Ovary (tissue), 9 donors: ENCODE results near the gene ZNF541. TPM values are rescaled to one million over a fixed set of nuclear protein-coding genes. Genes with fewer than 3 reads are reported as not detected.
"Not testable (repeated sequence)": the region's sequence is repeated elsewhere in the genome, so short reads cannot be mapped to it uniquely, and the experiment has no call there.

Experiments used
- DNase-seq, 5 donors: peaks; one replicate each; pipeline ENCODE4 v3.0.0-alpha.2; 2019 to 2020
- H3K27ac ChIP-seq, 2 donors: fragments of 200-600 bp; one replicate each; pipeline versions ENCODE4 v1.5.1 to v1.8.0; 2019 to 2022
- H3K27me3 ChIP-seq: fragments of 200-600 bp; one replicate; pipeline ENCODE4 v1.8.0; 2022
- H3K36me3 ChIP-seq: fragments of 200-600 bp; sonication (generic); one replicate; pipeline ENCODE4 v1.5.1; 2019
- H3K4me1 ChIP-seq: one replicate; pipeline ENCODE4 v1.8.1; 2013; ENCODE audit warnings: mild to moderate bottlenecking, moderate library complexity; ENCODE audit not compliant: insufficient read depth
- H3K4me3 ChIP-seq: fragments of 200-600 bp; sonication (generic); one replicate; pipeline ENCODE4 v1.5.1; 2017
- H3K9me3 ChIP-seq, 2 donors: fragments of 200-600 bp in 1 of 2; sonication (generic) in 1 of 2; one replicate each; pipeline versions ENCODE4 v1.5.1 to v1.8.1; 2013 to 2019; ENCODE audit warnings: mild to moderate bottlenecking in 1 of 2, moderate library complexity in 1 of 2
- EP300 ChIP-seq: sonication (generic); formaldehyde crosslinking; IDR thresholded peaks from one replicate; pipeline ENCODE4 v1.6.1; 2017; ENCODE audit warnings: antibody characterized with exemption
- POLR2A ChIP-seq: fragments of 450-650 bp; IDR thresholded peaks from one replicate; pipeline ENCODE4 v1.6.1; 2017; ENCODE audit warnings: antibody characterized with exemption, mild to moderate bottlenecking, moderate library complexity
- WGBS, 3 donors: extraction: QIAGEN DNeasy Blood & Tissue Kit in 1 of 3; methylation state at CpG; one replicate each; pipeline versions ENCODE4 v1.1.5 to v1.1.7; 2013 to 2017; 5-methylcytosine and 5-hydroxymethylcytosine counted together
- intact Hi-C, 4 donors: fragments of 100-400 bp; cut with DNase I; formaldehyde crosslinking; loops; one replicate each; pipeline versions ENCODE4 v1.11.0 to v1.15.1; 2022 to 2023
- polyA plus RNA-seq, 2 donors: library from polyadenylated mRNA; stranded (reverse); fragments of 200-250 nt in 1 of 2; fragments of 350-450 nt in 1 of 2; fragmentation: Illumina TruSeq in 1 of 2; extraction: RNeasy Lipid Tissue Mini Kit (QIAGEN cat#74804) in 1 of 2; gene quantifications; one replicate each; pipeline ENCODE4 v1.2.3, GENCODE V29; 2013 to 2014
- total RNA-seq, 7 donors: library from RNA; depleted of rRNA in 2 of 7; stranded (reverse); fragments of >200 nt in 2 of 7; fragmentation: NEBNext Ultra II Directional in 3 of 7; extraction: Animal tissue kit (Norgen Biotek cat#: 25700) in 3 of 7; gene quantifications; one replicate each; pipeline versions ENCODE4 v1.1.0 to v1.2.4, GENCODE V29; 2016 to 2023
- TF ChIP-seq, protein P1 (sequence below), 3 donors: fragments of 450-650 bp in 2 of 3; fragments of 200-600 bp in 1 of 3; IDR thresholded peaks; one replicate each; pipeline versions ENCODE4 v1.5.1 to v1.8.0; 2016 to 2022; ENCODE audit warnings: antibody characterized with exemption in 3 of 3, mild to moderate bottlenecking in 1 of 3
- donor health status: DM: no; HTN: no; CAD: no; lungs with moderate emphysema.
- donor health status: DM: no; HTN: no; CAD: no.
- donor health status: Bipolar disorder and iron deficiency.
- donor health status: DM: yes; HTN: yes; CAD: no.
- donor health status: DM: no; HTN: no; CAD: no.
- donor health status: DM: yes; HTN: yes; CAD: no.

Gene ZNF541
- total and polyA plus RNA-seq, 9 donors, result 0.62 to 2.5 (median 1.5) TPM

DNA sequence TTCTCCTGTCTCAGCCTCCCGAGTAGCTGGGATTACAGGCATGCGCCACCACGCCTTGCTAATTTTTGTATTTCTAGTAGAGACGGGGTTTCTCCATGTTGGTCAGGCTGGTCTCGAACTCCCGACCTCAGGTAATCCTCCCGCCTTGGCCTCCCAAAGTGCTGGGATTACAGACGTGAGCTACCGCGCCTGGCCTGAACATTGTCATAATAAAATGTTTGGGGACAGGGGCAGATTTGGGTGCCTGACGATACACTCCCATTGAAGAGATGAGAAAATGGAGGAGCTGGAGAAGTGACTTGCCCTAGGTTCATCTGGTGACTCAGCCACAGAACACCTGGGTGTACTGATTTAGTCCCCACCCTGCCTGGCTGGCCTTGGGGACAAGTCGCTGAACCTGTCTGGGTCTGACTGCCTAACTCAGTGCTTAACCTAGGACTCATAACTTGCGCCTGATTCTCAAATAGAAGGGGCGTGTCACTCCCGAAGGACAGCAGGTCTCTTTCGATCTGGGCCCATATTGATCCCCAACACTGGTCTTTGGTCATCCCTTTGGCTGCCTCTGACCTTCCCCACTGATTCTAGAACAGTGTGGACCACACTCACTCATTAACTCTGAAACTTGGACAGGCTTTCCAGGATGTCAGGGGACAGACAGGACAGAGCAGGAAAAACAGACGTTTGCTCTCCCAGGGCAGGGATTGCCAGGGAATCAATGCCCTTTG lies 28.4 kb upstream of the ZNF541 start:
- WGBS, 3 donors, result 66 to 77% (median 72%) methylated on average over 17 of the region's 17 CpGs
- no peaks in the 10 kb centered on the region for H3K36me3 ChIP-seq
- peaks cover 2% of the 10 kb centered on the region for H3K4me1 ChIP-seq
- no peak for DNase-seq
- no peak overlapping the region for H3K27ac ChIP-seq
- intact Hi-C loops, result loop anchor here in 2 of 4 donors (10.0 kb wide), 2 partner anchors 63 to 87 kb away; partner anchors contain the start of gene NAPA (in 2 of the 2)
- no peaks in the 10 kb centered on the region for H3K9me3 ChIP-seq
- no peak for TF ChIP-seq EP300
- TF ChIP-seq, protein P1, sequence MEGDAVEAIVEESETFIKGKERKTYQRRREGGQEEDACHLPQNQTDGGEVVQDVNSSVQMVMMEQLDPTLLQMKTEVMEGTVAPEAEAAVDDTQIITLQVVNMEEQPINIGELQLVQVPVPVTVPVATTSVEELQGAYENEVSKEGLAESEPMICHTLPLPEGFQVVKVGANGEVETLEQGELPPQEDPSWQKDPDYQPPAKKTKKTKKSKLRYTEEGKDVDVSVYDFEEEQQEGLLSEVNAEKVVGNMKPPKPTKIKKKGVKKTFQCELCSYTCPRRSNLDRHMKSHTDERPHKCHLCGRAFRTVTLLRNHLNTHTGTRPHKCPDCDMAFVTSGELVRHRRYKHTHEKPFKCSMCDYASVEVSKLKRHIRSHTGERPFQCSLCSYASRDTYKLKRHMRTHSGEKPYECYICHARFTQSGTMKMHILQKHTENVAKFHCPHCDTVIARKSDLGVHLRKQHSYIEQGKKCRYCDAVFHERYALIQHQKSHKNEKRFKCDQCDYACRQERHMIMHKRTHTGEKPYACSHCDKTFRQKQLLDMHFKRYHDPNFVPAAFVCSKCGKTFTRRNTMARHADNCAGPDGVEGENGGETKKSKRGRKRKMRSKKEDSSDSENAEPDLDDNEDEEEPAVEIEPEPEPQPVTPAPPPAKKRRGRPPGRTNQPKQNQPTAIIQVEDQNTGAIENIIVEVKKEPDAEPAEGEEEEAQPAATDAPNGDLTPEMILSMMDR (IDR thresholded peaks at IDR 0.05), result no peak
- TF ChIP-seq POLR2A, result no peak
- peak overlapping the region; percentile 55 for H3K4me3 ChIP-seq
- H3K27me3 ChIP-seq, result no peaks in the 10 kb centered on the region

DNA sequence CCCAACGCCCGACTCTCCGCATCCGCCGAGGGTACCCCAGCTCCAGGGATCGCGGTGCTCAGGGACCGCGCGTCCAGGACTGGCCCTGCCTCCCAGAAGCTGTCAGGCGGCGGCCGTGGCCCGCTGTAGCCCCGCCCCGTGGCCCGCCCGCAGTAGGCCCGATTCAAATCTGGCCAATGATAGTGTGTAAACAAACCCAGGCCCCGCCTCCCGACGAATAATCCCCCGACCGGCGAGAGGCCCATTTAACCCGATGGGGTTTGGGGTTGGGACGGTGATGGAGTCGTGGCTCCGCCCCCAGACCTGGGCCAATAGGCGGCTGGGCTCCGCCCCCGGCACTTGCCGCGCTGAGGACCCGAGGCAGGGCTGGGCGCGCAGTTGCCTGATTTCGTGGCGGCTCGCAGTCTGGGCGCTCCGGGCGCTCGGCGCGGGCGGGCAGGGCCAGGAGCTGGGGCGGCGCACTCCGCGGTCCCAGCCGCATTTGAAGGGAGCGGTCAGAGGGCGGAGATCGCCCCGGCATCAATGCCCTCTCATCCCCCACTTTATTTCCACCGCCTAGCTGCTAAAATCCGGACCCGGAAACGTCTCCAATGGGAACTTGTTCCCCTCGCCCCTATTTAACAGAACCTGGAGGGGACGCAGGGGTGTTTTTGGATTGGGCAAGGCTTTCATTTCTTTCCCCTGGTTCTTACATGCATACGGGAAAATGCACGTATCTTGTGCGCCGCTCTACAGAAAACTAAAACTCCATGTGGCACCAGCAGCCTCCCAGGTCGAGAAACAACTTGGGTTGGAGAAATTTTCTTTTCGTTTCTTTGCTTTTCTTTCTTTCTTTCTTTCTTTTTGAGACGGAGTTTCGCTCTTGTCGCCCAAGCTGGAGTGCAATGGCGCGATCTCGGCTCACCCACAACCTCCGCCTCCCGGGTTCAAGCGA lies 27.6 kb upstream of the ZNF541 start:
- intact Hi-C loops, result loop anchor here in 2 of 4 donors (10.0 kb wide), 2 partner anchors 64 to 86 kb away; partner anchors contain the start of gene NAPA (in 2 of the 2)
- TF ChIP-seq POLR2A (peak; percentile 68), EP300 (no peak)
- TF ChIP-seq, protein P1 (IDR thresholded peaks at IDR 0.05), result peak in 1 of 3 donors; percentile 6
- peak overlapping the region; percentile 55 for H3K4me3 ChIP-seq
- H3K9me3 ChIP-seq, result no peaks in the 10 kb centered on the region
- H3K36me3 ChIP-seq, result no peaks in the 10 kb centered on the region
- peak overlapping the region; percentile 64 to 68 for H3K27ac ChIP-seq
- peak; percentile 99 to 100 (median 99) for DNase-seq
- no peaks in the 10 kb centered on the region for H3K27me3 ChIP-seq
- WGBS, 3 donors, result 3 to 5% (median 3%) methylated on average over 59 to 77 of the region's 77 CpGs
- peaks cover 2% of the 10 kb centered on the region for H3K4me1 ChIP-seq

DNA sequence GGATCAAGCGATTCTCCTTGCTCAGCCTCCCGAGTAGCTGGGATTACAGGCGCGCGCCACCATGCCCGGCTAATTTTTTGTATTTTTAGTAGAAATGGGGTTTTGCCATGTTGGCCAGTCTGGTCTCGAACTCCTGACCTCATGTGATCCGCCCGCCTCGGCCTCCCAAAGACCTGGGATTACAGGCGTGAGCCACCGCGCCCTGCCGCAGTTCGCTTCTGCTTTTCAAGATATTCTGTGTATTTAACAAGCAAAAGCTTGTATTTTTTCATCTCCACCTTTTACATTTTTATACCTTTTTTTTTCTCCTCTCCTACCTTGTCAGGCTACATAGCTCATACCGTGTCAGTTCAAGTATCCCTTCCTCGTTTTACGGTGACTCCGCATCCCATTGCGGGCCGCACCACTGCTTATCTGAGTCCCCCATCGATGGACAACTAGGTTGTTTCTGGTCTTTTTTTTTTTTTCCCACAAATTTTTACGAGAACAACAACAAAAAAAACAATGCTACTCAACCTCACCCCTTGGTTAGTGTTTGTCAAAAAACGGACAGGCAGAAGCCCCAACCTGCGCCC lies 26.8 kb upstream of the ZNF541 start:
- not testable (repeated sequence) for H3K9me3 ChIP-seq, H3K27me3 ChIP-seq, H3K36me3 ChIP-seq, H3K4me1 ChIP-seq, H3K27ac ChIP-seq, DNase-seq
- H3K4me3 ChIP-seq, result peak overlapping the region; percentile 47
- 18 to 36% (median 27%) methylated on average over 25 of the region's 25 CpGs for WGBS, 3 donors
- intact Hi-C loops, result loop anchor here in 2 of 4 donors (10.0 kb wide), 2 partner anchors 65 to 85 kb away; partner anchors contain the start of gene NAPA (in 2 of the 2)

DNA sequence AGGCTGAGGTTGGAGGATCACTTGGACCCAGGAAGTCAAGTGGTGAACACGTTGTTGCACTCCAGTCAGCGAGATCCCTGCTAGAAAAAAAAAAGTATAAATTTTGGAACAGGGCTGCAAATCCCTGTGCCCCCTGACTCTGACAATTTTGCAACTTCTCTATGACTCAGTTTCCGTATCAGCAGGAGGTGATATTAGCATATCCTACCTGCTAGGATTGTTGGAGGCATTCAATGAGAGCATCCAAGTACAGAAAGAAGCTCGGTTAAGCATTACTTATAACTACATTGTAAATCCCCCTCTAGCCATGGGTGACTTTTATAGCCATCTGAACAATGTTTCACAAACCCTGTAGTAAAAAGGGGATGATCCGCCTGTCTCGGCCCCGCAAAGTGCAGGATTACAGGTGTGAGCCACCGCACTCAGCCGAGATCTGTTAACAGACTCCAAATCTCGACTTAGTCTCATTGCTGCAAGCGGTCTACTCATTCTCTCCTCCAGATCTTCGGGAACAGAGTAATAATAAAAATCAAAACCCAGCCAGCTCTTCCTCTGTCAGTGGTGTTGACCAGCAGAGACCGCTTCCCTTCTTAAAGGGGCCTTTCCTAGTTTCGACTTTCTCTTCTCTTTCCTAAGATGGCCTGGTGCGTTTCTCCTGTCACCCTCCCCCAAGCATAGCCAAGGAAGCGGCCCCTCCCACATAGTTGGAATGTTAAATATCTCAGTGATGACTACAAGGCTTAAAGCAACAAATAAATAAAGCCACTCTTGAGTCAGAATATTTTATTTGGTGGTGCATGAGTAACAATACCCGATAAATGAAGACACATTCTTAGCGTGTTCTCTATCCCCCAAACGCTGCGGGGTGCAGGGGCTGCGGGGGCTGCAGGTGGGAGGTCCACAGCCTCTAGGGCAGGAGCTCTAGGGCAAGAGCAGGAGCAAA lies 25.7 kb upstream of the ZNF541 start:
- Histone ChIP-seq H3K4me3 (peak overlapping the region; percentile 17), H3K36me3 (no peaks in the 10 kb centered on the region), H3K27me3 (no peaks in the 10 kb centered on the region), H3K4me1 (peaks cover 2% of the 10 kb centered on the region), H3K27ac (no peak overlapping the region), H3K9me3 (no peaks in the 10 kb centered on the region)
- DNase-seq, result peak in 4 of 5 donors; percentile 41 to 74 (median 48)
- no peak for TF ChIP-seq POLR2A
- TF ChIP-seq EP300, result no peak
- TF ChIP-seq, protein P1 (IDR thresholded peaks at IDR 0.05), result no peak
- intact Hi-C loops, result no loop called here
- 6 to 8% (median 6%) methylated on average over 21 of the region's 21 CpGs for WGBS, 3 donors
